GM12875 (cell line): ENCODE results near the gene SRXN1.

Experiments used
- H3K4me3 ChIP-seq: one replicate; pipeline ENCODE4 v1.5.1; 2011; ENCODE audit warnings: low read depth, low read length, control low read depth
- CTCF ChIP-seq: IDR thresholded peaks from 2 replicates; pipeline ENCODE4 v1.5.1; 2011; ENCODE audit warnings: low read depth, mild to moderate bottlenecking, control low read depth, inconsistent platforms, low read length, moderate library complexity, borderline replicate concordance; ENCODE audit not compliant: insufficient read depth

SRXN1 gene

DNA sequence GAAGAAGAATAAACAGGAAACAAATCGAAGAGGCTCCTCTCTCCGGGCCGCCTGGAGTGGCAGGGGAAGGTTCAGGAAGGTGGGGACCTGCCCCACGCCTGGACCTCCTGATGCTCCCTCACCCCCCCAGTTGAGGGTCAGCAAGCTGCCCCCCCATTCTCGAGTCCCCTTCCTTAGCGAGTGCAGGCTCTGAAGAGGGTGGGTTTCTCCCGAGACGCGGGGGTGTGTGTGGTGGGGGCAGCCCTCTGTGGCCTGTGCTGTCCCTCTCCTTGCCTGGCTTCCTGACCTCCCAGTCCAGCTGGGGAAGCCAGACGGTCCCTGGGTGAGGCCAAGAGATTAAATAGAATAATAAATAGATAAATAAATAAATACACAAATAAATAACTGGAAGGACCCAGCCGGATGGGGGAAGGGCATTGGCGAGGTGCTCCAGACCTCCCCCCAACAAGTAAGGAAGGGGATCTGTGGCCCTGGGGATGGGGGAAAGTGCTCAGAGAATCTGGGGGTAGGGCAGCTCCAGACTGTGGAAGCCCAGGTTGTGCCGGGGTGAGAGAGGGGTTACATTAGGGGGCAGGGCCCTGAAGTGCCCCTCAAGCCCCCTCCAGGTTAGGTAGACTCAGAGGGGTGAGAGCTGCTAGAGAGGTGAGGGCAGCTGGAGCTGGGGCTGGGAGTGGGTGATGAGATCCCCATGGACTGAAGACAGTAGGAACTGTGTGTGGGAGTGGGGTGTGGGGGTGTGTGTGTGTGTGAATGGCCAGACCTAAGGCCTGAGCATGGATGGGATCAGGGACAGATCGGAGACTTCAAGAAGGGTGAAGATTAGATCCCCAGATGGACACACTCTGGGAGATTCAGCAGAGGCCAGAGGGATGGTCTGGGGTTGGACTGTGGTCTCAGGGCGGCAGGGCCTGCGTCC lies 9.5 kb upstream of the SRXN1 start:
- H3K4me3 ChIP-seq: no peak overlapping the region

GRCh38 chr20:661474-662270 lies 8.7 kb upstream of the SRXN1 start:
- TF ChIP-seq CTCF: no peak
- H3K4me3 ChIP-seq: no peak overlapping the region

More for the DNA sequence above, 9.5 kb upstream of the SRXN1 start:
- no peak for TF ChIP-seq CTCF

- H3K4me3 ChIP-seq: no peak overlapping the region
Observed at GRCh38 chr20:658731-659291, 5.8 kb upstream of the SRXN1 start.

GRCh38 chr20:658202-658601 lies 5.2 kb upstream of the SRXN1 start:
- no peak for TF ChIP-seq CTCF
- no peak overlapping the region for H3K4me3 ChIP-seq

More at GRCh38 chr20:658731-659291, 5.8 kb upstream of the SRXN1 start:
- TF ChIP-seq CTCF: no peak

DNA sequence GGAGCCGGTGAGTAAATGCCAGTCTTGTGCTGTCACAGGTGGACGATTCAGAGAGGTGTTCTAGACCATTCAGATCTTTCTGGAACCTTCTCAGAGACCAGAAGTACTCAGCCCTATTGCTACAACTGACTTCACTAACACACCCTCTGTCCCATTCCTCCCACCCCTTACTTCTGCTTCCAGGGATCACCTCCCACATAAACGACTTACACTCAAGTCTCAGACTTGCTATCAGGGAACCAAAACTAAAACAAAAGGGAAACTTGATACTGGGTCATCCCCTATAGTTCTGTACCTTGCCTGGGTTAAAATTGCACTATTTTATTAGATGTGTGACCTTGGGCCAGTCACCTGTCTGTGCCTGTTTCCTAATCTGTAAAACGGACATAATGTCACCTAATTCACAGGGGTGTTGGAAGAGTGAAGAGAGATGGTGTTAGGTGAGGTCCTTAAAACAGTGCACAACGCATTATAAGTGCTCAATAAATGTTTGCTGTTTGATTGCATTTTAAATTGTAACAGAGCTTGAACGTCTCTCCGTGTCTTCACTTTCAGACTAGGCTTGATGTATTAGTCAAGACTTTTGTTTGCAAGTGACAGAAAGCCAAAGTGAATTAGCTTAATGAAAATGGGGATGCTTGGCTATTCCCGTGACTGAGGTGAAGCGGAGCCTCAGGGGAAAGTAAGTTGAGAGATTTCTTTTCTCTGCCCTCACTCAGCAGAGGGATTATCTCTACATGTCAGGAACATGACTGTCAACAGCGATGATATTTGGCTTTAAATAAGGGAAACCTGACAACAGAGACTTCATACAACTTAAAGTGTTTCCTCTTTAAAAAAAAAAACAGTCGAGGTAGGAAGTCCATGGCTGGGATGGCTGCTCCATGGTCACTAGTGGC lies 3.0 kb upstream of the SRXN1 start:
- no peak for TF ChIP-seq CTCF

DNA sequence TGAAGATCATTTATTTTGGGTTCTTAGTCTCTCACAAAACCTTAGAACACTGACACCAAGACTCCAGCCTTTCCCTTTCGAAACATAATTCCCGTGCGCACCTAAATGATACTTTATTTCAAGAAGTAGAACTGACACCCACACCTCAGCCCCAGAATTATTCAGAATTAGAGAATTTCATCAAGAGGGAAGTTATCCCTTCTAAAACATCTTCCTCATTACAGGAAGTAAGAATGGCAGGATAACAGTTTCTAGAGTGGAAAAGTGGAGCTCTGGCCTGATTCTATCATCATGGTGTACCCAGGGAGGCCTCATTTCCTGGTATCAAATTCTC lies 1.4 kb upstream of the SRXN1 start:
- TF ChIP-seq CTCF: no peak
- no peak overlapping the region for H3K4me3 ChIP-seq

More for the DNA sequence above, 3.0 kb upstream of the SRXN1 start:
- no peak overlapping the region for H3K4me3 ChIP-seq
